HepG2 (cell line): ENCODE data around the gene TAGLN. TPM values are rescaled to one million over a fixed set of nuclear protein-coding genes. Genes with fewer than 3 reads are reported as not detected.

Source experiments
- ATF7-NPFF ChIP-seq: sonication (generic); formaldehyde crosslinking; IDR thresholded peaks from 2 replicates; pipeline ENCODE4 v1.8.1; 2023; ENCODE audit warnings: mild to moderate bottlenecking, low read depth, missing genetic modification reagents, moderate library complexity
- CBFB ChIP-seq: sonication (generic); formaldehyde crosslinking; IDR thresholded peaks from 2 replicates; pipeline ENCODE4 v1.4.0; 2020; ENCODE audit warnings: missing genetic modification reagents
- CERS6 ChIP-seq: sonication (generic); formaldehyde crosslinking; IDR thresholded peaks from 2 replicates; pipeline ENCODE4 v1.5.0; 2020; ENCODE audit warnings: missing genetic modification reagents
- CSRNP1 ChIP-seq: sonication (generic); formaldehyde crosslinking; IDR thresholded peaks from 2 replicates; pipeline ENCODE4 v1.8.1; 2023; ENCODE audit warnings: mild to moderate bottlenecking, missing genetic modification reagents
- NFE2L1 ChIP-seq: sonication (generic); formaldehyde crosslinking; IDR thresholded peaks from 2 replicates; pipeline ENCODE4 v1.4.0; 2020; ENCODE audit warnings: missing genetic modification reagents, mild to moderate bottlenecking, borderline replicate concordance
- PHF5A ChIP-seq: IDR thresholded peaks from one replicate; pipeline ENCODE4 v1.6.1; 2018; ENCODE audit warnings: low read depth, missing genetic modification reagents; ENCODE audit not compliant: unreplicated experiment
- SAFB2 ChIP-seq: sonication (generic); formaldehyde crosslinking; IDR thresholded peaks from 2 replicates; pipeline ENCODE4 v1.5.1; 2020; ENCODE audit warnings: missing genetic modification reagents, low read depth, mild to moderate bottlenecking, borderline replicate concordance
- SRY ChIP-seq: sonication (generic); formaldehyde crosslinking; IDR thresholded peaks from 2 replicates; pipeline ENCODE4 v1.8.0; 2022; ENCODE audit warnings: mild to moderate bottlenecking, missing genetic modification reagents
- TBX3 ChIP-seq: fragments of 450-650 bp; IDR thresholded peaks from 2 replicates; pipeline ENCODE4 v1.6.1; 2017; ENCODE audit warnings: antibody characterized with exemption, mild to moderate bottlenecking, inconsistent platforms, borderline replicate concordance
- YEATS4 ChIP-seq: sonication (generic); formaldehyde crosslinking; IDR thresholded peaks from 2 replicates; pipeline ENCODE4 v1.4.0; 2020; ENCODE audit warnings: missing genetic modification reagents, borderline replicate concordance
- ZNF121 ChIP-seq: sonication (generic); formaldehyde crosslinking; IDR thresholded peaks from 2 replicates; pipeline ENCODE4 v1.5.0; 2020; ENCODE audit warnings: mild to moderate bottlenecking, missing genetic modification reagents
- ZNF180 ChIP-seq: sonication (generic); formaldehyde crosslinking; IDR thresholded peaks from 2 replicates; pipeline ENCODE4 v1.4.0; 2020; ENCODE audit warnings: low read depth, missing genetic modification reagents, borderline replicate concordance
- ZNF274 ChIP-seq: sonication (generic); formaldehyde crosslinking; IDR thresholded peaks from 2 replicates; pipeline ENCODE4 v1.5.1; 2020; ENCODE audit warnings: mild to moderate bottlenecking, missing genetic modification reagents
- ZNF547 ChIP-seq: sonication (generic); formaldehyde crosslinking; IDR thresholded peaks from 2 replicates; pipeline ENCODE4 v1.5.1; 2020; ENCODE audit warnings: mild to moderate bottlenecking, missing genetic modification reagents
- polyA plus RNA-seq, 8 experiments: library from polyadenylated mRNA; depleted of rRNA in 3 of 8; stranded (reverse) in 7 of 8; unstranded in 1 of 8; fragments of >200 nt; fragmentation: Illumina TruSeq in 4 of 8; extraction: Trizol in 4 of 8; gene quantifications; 2 replicates each; pipeline versions ENCODE4 v1.2.1 to v1.2.3, GENCODE V29; 2011 to 2016; ENCODE audit warnings: low read depth in 4 of 8, missing spikeins in 1 of 8, mixed read lengths in 1 of 8; ENCODE audit not compliant: insufficient read depth in 1 of 8
- total RNA-seq, 5 experiments: library from RNA; depleted of rRNA; stranded (reverse); fragments of >200 nt; fragmentation: Illumina TruSeq; extraction: Trizol; gene quantifications; 2 replicates each; pipeline ENCODE4 v1.2.3, GENCODE V29; 2016; ENCODE audit warnings: low read depth in 1 of 5
- TF ChIP-seq, protein P1 (sequence below): sonication (generic); formaldehyde crosslinking; IDR thresholded peaks from 2 replicates; pipeline ENCODE4 v1.5.1; 2020; ENCODE audit warnings: mild to moderate bottlenecking, missing genetic modification reagents, moderate library complexity
- TF ChIP-seq, protein P2 (sequence below): sonication (generic); formaldehyde crosslinking; IDR thresholded peaks from 2 replicates; pipeline ENCODE4 v1.4.0; 2020; ENCODE audit warnings: mild to moderate bottlenecking, missing genetic modification reagents

Gene TAGLN
- total and polyA plus RNA-seq, 2 of the 13 experiments (the other 11 are each of a cell fraction or from before 2014, with no cell fraction given) = 12.6 to 75.4 TPM

DNA sequence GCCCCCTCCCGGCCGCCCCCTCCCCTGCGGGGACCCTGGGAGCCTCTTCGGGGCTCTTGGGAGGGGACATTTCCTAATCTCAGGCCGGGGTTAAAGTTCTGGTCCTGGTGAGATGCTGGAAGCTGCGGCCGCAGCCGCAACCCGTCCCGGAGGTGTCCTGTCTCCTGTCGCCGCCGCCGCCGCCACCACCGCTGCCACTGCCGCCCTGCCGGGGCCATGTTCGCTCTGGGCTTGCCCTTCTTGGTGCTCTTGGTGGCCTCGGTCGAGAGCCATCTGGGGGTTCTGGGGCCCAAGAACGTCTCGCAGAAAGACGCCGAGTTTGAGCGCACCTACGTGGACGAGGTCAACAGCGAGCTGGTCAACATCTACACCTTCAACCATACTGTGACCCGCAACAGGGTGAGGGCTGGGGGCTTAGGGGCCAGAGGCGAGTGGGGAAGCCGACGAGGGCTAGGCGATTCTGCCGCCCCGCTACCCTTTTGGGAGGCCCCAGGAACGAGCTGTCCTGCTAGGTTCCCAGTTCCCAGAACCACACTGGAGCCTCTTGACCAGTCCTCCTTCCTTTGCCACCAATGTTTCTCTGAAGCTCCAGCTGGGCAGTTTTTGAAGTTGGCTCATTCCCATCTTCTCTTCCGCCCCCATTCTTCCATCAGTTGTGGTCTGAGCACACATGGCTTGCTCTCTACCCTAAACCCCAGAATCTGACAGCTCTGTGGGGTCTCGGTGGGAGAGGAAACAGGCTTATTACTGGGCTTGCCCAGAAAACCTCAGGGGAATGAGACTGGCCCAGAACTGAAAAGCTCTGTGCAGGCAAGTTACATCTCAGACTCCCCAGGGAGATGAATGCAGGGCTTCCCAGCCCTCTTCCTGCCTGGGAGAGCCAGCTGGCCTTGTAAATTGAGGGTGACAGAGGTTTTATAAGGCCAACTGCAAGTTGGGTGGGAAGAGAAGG is 19.8 kb upstream of the TAGLN start (continued):
- TF ChIP-seq ATF7-NPFF (CRISPR knock-in tag) (no peak), ZNF121 (CRISPR knock-in tag) (no peak), ZNF274 (peak; percentile 69), CBFB (CRISPR knock-in tag) (no peak), ZNF180 (CRISPR knock-in tag) (no peak), TBX3 (no peak), ZNF547 (CRISPR knock-in tag) (peak; percentile 69; the same call in 1 of the 2 replicates), CSRNP1 (CRISPR knock-in tag) (peak; percentile 30; the same call in 1 of the 2 replicates), SRY (CRISPR knock-in tag) (peak; percentile 30; the same call in 1 of the 2 replicates), NFE2L1 (CRISPR knock-in tag) (peak; percentile 39; the same call in 1 of the 2 replicates), PHF5A (CRISPR knock-in tag) (no peak), CERS6 (no peak), YEATS4 (CRISPR knock-in tag) (peak; percentile 36; the same call in 1 of the 2 replicates), SAFB2 (CRISPR knock-in tag) (no peak)
- TF ChIP-seq, protein P1, sequence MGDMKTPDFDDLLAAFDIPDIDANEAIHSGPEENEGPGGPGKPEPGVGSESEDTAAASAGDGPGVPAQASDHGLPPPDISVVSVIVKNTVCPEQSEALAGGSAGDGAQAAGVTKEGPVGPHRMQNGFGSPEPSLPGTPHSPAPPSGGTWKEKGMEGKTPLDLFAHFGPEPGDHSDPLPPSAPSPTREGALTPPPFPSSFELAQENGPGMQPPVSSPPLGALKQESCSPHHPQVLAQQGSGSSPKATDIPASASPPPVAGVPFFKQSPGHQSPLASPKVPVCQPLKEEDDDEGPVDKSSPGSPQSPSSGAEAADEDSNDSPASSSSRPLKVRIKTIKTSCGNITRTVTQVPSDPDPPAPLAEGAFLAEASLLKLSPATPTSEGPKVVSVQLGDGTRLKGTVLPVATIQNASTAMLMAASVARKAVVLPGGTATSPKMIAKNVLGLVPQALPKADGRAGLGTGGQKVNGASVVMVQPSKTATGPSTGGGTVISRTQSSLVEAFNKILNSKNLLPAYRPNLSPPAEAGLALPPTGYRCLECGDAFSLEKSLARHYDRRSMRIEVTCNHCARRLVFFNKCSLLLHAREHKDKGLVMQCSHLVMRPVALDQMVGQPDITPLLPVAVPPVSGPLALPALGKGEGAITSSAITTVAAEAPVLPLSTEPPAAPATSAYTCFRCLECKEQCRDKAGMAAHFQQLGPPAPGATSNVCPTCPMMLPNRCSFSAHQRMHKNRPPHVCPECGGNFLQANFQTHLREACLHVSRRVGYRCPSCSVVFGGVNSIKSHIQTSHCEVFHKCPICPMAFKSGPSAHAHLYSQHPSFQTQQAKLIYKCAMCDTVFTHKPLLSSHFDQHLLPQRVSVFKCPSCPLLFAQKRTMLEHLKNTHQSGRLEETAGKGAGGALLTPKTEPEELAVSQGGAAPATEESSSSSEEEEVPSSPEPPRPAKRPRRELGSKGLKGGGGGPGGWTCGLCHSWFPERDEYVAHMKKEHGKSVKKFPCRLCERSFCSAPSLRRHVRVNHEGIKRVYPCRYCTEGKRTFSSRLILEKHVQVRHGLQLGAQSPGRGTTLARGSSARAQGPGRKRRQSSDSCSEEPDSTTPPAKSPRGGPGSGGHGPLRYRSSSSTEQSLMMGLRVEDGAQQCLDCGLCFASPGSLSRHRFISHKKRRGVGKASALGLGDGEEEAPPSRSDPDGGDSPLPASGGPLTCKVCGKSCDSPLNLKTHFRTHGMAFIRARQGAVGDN (CRISPR knock-in tag) = peak; percentile 67
- TF ChIP-seq, protein P2, sequence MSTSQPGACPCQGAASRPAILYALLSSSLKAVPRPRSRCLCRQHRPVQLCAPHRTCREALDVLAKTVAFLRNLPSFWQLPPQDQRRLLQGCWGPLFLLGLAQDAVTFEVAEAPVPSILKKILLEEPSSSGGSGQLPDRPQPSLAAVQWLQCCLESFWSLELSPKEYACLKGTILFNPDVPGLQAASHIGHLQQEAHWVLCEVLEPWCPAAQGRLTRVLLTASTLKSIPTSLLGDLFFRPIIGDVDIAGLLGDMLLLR (CRISPR knock-in tag) = no peak
